ENCODE results near the gene BBS2.
A peak's percentile ranks its signal among the peaks of the same experiment; 100 is the strongest.

The BBS2 gene

GRCh38 chr16:56519459-56520250, at the start of gene BBS2:
Gene BBS2 (minus strand): TSS chr16:56520024. CDS start chr16:56519862, 162 bp downstream.
- H3K4me3 ChIP-seq = peak within 1 kb of the TSS; percentile 92
- in situ Hi-C loops (cut with MboI; ENCODE audit: low sequenced_read_pairs) = no loop called here
- peak; percentile 80 to 91 for DNase-seq (ENCODE audit: low spot score in 2 of 2)
- peaks cover 9% of the 10 kb centered on the region for H3K4me1 ChIP-seq
- no peaks in the 10 kb centered on the region for H3K36me3 ChIP-seq (replicated peaks)
- no peaks in the 10 kb centered on the region for H3K27me3 ChIP-seq (ENCODE audit: low read depth)
- no peaks in the 10 kb centered on the region for H3K9me3 ChIP-seq

- in situ Hi-C loops (cut with MboI; ENCODE audit: low sequenced_read_pairs) = no loop called here
- Histone ChIP-seq H3K4me1 (no peaks in the 10 kb centered on the region), H3K9me3 (no peaks in the 10 kb centered on the region), H3K36me3 (replicated peaks) (no peaks in the 10 kb centered on the region), H3K4me3 (no peak within 1 kb of the TSS), H3K27me3 (ENCODE audit: low read depth) (no peaks in the 10 kb centered on the region)
- no peak for DNase-seq (ENCODE audit: low spot score in 2 of 2)
Observed at GRCh38 chr16:56564793-56565477, 45.1 kb upstream of the BBS2 start, which contains the start of gene MT4. Gene MT4 (plus strand): TSS chr16:56565073. CDS start chr16:56565129, 56 bp downstream.

- no peak for DNase-seq (ENCODE audit: low spot score in 2 of 2)
- Histone ChIP-seq H3K4me1 (no peaks in the 10 kb centered on the region), H3K36me3 (replicated peaks) (no peaks in the 10 kb centered on the region), H3K27me3 (ENCODE audit: low read depth) (0 out of 2 replicates have a peak, but pooled peaks cover 2% of the 10 kb centered on the region), H3K9me3 (no peaks in the 10 kb centered on the region), H3K4me3 (no peak overlapping the region)
- in situ Hi-C loops (cut with MboI; ENCODE audit: low sequenced_read_pairs) = no loop called here
Observed at GRCh38 chr16:56561126-56561525, 41.3 kb upstream of the BBS2 start.

- in situ Hi-C loops (cut with MboI; ENCODE audit: low sequenced_read_pairs) = no loop called here
- no peaks in the 10 kb centered on the region for H3K9me3 ChIP-seq
- H3K4me1 ChIP-seq = no peaks in the 10 kb centered on the region
- H3K4me3 ChIP-seq = no peak overlapping the region
- H3K27me3 ChIP-seq (ENCODE audit: low read depth) = peaks cover 7% of the 10 kb centered on the region; the same call in 1 of the 2 replicates
- no peaks in the 10 kb centered on the region for H3K36me3 ChIP-seq (replicated peaks)
- no peak for DNase-seq (ENCODE audit: low spot score in 2 of 2)
Observed at GRCh38 chr16:56560447-56560846, 40.6 kb upstream of the BBS2 start.

- H3K4me1 ChIP-seq = no peaks in the 10 kb centered on the region
- H3K36me3 ChIP-seq (replicated peaks) = no peaks in the 10 kb centered on the region
- H3K9me3 ChIP-seq = no peaks in the 10 kb centered on the region
- in situ Hi-C loops (cut with MboI; ENCODE audit: low sequenced_read_pairs) = no loop called here
- DNase-seq (ENCODE audit: low spot score in 2 of 2) = no peak
- peaks cover 15% of the 10 kb centered on the region; the same call in 1 of the 2 replicates for H3K27me3 ChIP-seq (ENCODE audit: low read depth)
- no peak overlapping the region for H3K4me3 ChIP-seq
Observed at GRCh38 chr16:56559109-56559508, 39.3 kb upstream of the BBS2 start.

GRCh38 chr16:56558024-56558747, 38.4 kb upstream of the BBS2 start:
- in situ Hi-C loops (cut with MboI; ENCODE audit: low sequenced_read_pairs) = no loop called here
- H3K9me3 ChIP-seq = no peaks in the 10 kb centered on the region
- DNase-seq (ENCODE audit: low spot score in 2 of 2) = no peak
- H3K4me1 ChIP-seq = no peaks in the 10 kb centered on the region
- peaks cover 15% of the 10 kb centered on the region; the same call in 1 of the 2 replicates for H3K27me3 ChIP-seq (ENCODE audit: low read depth)
- H3K4me3 ChIP-seq = no peak overlapping the region
- H3K36me3 ChIP-seq (replicated peaks) = no peaks in the 10 kb centered on the region

GRCh38 chr16:56554441-56554840, 34.6 kb upstream of the BBS2 start:
- Histone ChIP-seq H3K4me1 (no peaks in the 10 kb centered on the region), H3K36me3 (replicated peaks) (no peaks in the 10 kb centered on the region), H3K9me3 (no peaks in the 10 kb centered on the region), H3K27me3 (ENCODE audit: low read depth) (peaks cover 15% of the 10 kb centered on the region; the same call in 1 of the 2 replicates), H3K4me3 (no peak overlapping the region)
- DNase-seq (ENCODE audit: low spot score in 2 of 2) = no peak
- in situ Hi-C loops (cut with MboI; ENCODE audit: low sequenced_read_pairs) = no loop called here

GRCh38 chr16:56551796-56552738, 32.2 kb upstream of the BBS2 start:
- Histone ChIP-seq H3K36me3 (replicated peaks) (no peaks in the 10 kb centered on the region), H3K9me3 (no peaks in the 10 kb centered on the region), H3K4me1 (peaks cover 10% of the 10 kb centered on the region), H3K4me3 (no peak overlapping the region), H3K27me3 (ENCODE audit: low read depth) (peaks cover 15% of the 10 kb centered on the region; the same call in 1 of the 2 replicates)
- no peak for DNase-seq (ENCODE audit: low spot score in 2 of 2)
- in situ Hi-C loops (cut with MboI; ENCODE audit: low sequenced_read_pairs) = no loop called here

GRCh38 chr16:56549744-56550385, 30.0 kb upstream of the BBS2 start:
- no peaks in the 10 kb centered on the region for H3K9me3 ChIP-seq
- H3K4me3 ChIP-seq = no peak overlapping the region
- no peaks in the 10 kb centered on the region for H3K36me3 ChIP-seq (replicated peaks)
- in situ Hi-C loops (cut with MboI; ENCODE audit: low sequenced_read_pairs) = loop anchor here (25.0 kb wide), 1 partner anchor 113 kb away; the partner anchor contains the start of gene AMFR
- peaks cover 13% of the 10 kb centered on the region for H3K4me1 ChIP-seq
- DNase-seq (ENCODE audit: low spot score in 2 of 2) = no peak
- peaks cover 5% of the 10 kb centered on the region; the same call in 1 of the 2 replicates for H3K27me3 ChIP-seq (ENCODE audit: low read depth)

- in situ Hi-C loops (cut with MboI; ENCODE audit: low sequenced_read_pairs) = loop anchor here (25.0 kb wide), 1 partner anchor 112 kb away; the partner anchor contains the start of gene AMFR
- Histone ChIP-seq H3K36me3 (replicated peaks) (no peaks in the 10 kb centered on the region), H3K27me3 (ENCODE audit: low read depth) (0 out of 2 replicates have a peak, but pooled peaks cover under 1% of the 10 kb centered on the region), H3K4me1 (peaks cover 13% of the 10 kb centered on the region), H3K4me3 (no peak overlapping the region), H3K9me3 (no peaks in the 10 kb centered on the region)
- no peak for DNase-seq (ENCODE audit: low spot score in 2 of 2)
Observed at GRCh38 chr16:56549161-56549560, 29.3 kb upstream of the BBS2 start.

GRCh38 chr16:56547949-56548567, 28.2 kb upstream of the BBS2 start:
- in situ Hi-C loops (cut with MboI; ENCODE audit: low sequenced_read_pairs) = loop anchor here (25.0 kb wide), 1 partner anchor 111 kb away; the partner anchor contains the start of gene AMFR
- H3K27me3 ChIP-seq (ENCODE audit: low read depth) = no peaks in the 10 kb centered on the region
- no peak overlapping the region for H3K4me3 ChIP-seq
- no peak for DNase-seq (ENCODE audit: low spot score in 2 of 2)
- H3K4me1 ChIP-seq = peaks cover 13% of the 10 kb centered on the region
- H3K9me3 ChIP-seq = no peaks in the 10 kb centered on the region
- H3K36me3 ChIP-seq (replicated peaks) = no peaks in the 10 kb centered on the region

Measured in HAP-1 (cell line).